ENCODE results near the gene KCND2.

KCND2 gene

GRCh38 chr7:120709972-120710320 lies 437.0 kb downstream of the KCND2 start:
- no peak for DNase-seq

DNA sequence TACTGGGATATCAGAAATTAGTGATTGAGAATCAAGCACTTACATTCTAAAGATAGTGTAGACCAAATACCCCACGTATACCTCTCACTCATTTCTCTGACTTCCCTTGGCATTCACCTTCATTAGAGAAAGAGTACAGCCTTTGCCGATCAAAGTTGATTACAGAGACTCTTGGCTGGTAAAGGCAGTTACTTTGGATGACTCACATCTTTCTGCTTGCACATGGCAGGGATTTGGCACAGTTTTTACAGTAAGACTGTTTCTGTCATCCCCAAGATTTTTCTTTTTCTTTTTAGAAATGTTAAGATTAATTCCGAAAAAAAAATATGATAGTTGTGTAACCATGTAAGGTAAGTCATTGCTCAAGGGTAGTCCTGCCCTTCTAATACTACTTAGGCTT lies 442.0 kb downstream of the KCND2 start:
- DNase-seq: no peak

- DNase-seq: no peak
These were observed 443.3 kb downstream of the KCND2 start for GRCh38 chr7:120716307-120716706.

DNA sequence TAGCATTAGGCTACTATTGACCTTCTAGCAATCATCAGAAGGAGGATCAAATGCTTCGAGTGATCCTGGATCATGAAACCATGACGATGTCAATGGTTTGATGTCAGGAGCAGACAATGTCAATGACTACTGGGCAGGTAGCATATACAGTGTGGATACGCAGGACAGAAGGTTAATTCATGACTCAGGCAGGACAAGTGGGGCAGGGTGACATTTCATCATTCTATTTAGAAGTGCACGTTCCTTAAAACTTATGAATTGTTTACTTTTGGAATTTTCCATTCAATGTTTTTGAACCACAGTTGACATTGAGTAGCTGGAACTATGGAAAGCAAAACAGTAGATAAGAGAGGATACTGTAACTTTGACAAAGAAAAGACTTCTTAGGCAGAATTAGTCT lies 444.2 kb downstream of the KCND2 start:
- no peak for DNase-seq

DNA sequence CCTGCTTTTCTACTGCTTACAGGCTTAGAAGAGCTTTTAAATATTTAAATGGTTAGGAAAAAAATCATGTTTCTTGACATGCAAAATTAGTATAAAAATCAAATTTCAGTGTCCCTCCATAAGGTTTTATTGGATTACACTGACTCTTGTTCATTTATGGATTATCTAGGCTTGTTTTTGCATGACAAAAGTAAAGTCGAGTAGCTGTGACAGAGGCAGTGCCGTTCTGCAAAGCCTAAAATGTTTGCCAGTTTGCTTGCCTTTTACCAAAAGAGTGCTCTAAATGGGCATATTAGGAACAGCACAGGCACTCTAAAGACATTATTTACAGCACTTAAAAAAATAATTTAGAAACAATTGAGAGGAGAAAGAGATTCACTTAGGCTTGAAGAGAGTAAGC lies 445.4 kb downstream of the KCND2 start:
- no peak for DNase-seq

DNA sequence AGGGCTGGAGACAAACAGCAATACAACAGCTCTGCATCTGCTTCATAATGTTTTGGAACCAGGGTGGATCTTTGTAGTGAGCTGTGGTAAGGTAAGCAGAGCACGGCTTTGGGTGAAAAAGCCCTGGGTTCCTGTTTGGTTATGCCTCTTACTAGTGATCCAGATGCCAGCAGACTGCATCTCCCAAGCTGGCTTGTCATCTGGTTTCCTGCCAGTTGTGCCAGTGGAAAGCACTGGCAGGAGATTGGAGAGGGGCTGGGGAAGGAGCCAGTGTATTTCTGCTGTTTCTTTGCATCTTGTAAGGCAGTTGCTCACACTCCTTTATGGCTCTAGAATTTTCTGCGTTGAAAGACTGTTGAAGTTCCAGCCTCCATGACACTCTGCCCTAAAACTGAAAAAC lies 447.3 kb downstream of the KCND2 start:
- DNase-seq: no peak

DNA sequence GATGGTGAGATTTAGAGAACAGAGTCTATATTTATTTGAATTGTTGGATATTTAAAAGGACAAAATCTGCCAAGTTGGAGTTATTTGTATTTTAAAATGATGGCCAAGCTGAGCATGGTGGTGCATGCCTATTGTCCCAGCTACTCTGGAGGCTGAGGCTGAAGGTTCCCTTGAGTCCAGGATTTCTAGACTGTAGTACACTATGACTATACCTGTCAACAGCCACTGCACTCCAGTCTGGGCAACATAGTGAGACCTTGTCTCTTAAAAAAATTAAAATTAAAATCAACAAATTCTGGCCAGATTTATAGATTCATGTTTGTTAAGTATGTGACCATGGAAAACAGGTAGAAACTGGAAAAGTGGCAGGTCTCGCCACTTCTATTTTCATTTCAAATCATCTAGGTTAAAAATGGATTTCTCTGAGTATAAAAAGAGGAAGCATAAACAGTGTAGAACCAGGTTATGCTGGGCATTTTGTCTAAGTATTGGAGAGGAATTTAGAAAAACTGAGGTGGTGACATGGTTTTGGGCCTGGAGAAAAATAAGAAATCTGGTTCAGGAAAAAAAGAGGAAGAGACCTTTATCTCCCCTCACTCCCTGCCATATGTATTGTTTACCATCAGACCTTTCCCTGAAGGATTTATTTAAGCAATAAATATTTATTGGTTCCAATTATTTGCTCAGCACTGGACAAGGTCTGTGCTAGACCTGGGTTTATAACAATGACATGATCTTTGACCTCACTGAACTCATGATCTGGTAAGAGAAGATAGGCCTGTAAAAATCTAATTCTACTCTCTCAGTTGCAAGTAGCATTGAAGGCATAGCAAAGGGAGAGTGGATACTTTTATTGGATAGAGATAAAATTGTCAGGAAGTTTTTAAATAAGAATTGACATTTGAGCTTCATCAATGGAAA lies 450.8 kb downstream of the KCND2 start:
- no peak for DNase-seq

GRCh38 chr7:120724448-120724847 lies 451.5 kb downstream of the KCND2 start:
- DNase-seq: no peak

GRCh38 chr7:120724955-120725354 lies 452.0 kb downstream of the KCND2 start:
- no peak for DNase-seq

- peak; percentile 44 for DNase-seq
These were observed 452.5 kb downstream of the KCND2 start for GRCh38 chr7:120725376-120726039.

GRCh38 chr7:120729245-120729644 lies 456.3 kb downstream of the KCND2 start:
- peak; percentile 28 for DNase-seq

GRCh38 chr7:120731271-120731670 lies 458.3 kb downstream of the KCND2 start:
- no peak for DNase-seq

DNA sequence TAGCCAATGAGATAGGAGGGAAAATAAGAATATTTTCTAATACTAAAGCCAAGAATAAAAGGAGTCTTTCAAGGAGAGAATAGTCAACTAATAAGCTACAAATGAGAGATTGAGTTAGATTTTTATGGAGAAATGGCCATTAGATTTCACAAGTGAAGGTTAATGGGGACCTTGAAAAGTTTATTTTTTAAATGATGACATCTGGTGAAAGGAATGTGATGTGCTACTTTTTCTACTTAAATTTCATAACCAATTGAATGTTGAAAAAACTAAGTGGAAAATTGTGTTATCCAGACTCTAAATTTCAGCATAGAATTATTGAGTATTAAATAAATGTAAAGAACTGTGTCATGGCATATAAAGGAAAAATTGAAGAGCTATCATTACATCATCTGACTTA lies 459.3 kb downstream of the KCND2 start:
- DNase-seq: no peak

DNA sequence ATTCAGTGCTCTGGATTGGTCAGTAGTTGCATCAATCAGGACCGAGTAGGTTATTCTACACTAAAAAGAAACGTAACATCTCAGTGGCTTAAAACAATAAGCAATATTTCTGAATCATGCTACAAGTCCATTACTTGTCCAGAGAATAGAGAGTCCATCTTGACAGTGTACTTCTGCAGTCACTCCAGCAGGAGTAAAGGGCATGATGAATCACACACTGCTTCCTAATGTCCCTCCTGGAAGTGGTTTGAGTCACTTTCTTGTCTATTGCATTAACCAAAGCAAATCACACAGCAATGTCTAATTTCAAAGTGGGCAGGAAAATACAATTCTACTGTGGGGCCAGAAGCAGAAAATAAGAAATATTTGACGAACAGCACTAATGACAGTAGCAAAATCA lies 460.2 kb downstream of the KCND2 start:
- DNase-seq: peak; percentile 56

DNA sequence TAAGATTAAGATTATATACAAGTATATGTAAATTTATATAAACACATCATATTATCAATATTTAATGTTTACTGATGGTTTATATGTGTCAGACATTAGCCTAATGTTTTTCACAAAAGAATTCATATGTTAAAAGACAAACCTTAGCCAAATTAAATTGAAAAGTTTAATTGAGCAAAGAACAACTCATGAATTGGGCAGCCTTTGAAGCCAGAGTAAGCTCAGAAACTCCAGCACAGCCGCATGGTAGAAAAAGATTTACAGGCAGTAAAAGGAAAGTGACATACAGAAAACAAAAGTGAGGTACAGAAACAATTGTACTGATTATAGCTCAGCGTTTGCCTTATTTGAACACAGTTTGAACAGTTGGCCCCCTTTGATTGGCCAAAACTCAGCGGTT lies 460.9 kb downstream of the KCND2 start:
- no peak for DNase-seq

- peak; percentile 8 for DNase-seq
These were observed 462.8 kb downstream of the KCND2 start for GRCh38 chr7:120735791-120736190.

- DNase-seq: no peak
These were observed 465.8 kb downstream of the KCND2 start for GRCh38 chr7:120738816-120739215.

- DNase-seq: no peak
These were observed 467.4 kb downstream of the KCND2 start for GRCh38 chr7:120740348-120740747.

DNA sequence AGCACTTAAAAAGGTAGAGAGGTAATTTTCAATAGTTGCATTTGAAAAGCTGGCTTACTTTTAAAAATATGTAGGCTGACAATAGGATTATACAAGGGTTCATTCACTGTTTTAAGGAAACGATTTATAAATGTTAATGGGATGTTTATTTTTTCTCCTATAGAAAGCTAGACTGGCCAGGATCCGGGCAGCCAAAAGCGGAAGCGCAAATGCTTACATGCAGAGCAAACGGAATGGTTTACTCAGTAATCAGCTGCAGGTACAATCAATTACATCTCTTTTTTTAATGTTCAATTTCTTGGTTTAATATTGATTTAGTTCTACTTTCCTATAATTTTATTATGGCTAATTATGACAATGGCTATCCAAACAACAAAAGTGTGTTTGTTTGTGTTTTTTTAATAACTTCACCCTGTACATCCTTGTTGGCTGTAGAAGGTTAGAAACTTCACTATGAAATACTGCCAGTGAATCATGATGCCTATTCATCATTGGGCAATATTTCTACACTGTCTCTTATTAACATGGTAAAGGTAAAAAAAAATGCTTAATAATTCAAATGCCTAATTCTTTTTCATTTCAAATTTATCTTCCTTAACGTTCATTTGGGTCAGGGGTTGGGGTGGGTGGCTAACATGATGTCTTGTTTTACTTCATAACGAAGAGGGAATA lies 468.5 kb downstream of the KCND2 start:
- no peak for DNase-seq

- no peak for DNase-seq
These were observed 469.4 kb downstream of the KCND2 start for GRCh38 chr7:120742372-120742771.

- DNase-seq: no peak
These were observed 470.2 kb downstream of the KCND2 start for GRCh38 chr7:120743128-120743527.

DNA sequence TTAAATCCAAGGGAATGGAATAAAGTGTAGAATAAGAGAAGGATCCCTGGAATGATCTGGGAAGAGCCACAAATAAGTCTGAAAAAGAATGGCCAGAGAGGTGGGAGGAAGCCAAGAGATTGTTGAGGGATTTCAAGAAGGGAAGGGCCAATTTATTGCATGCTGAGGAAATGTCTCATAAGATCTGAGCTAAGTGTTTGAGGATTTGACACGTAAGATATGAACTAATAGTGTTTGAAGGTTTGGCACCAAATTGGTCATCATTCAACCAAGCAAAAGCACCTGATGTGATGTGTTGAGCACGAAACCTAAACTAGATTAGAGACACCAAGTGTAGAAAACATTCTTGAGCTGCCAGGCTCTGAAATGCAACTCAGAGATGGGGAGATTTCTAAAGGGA lies 487.1 kb downstream of the KCND2 start:
- no peak for DNase-seq

- DNase-seq: no peak
These were observed 487.9 kb downstream of the KCND2 start for GRCh38 chr7:120760851-120761250.

GRCh38 chr7:120770206-120770605 lies 497.2 kb downstream of the KCND2 start:
- DNase-seq: no peak

All from fibroblast of skin of right biceps (primary cell).